Neuronal stem cell (in vitro differentiated cells): ENCODE data around the gene UHRF2.
A peak's percentile ranks its signal among the peaks of the same experiment; 100 is the strongest.

Experiments
- DNase-seq: peaks from one replicate; pipeline ENCODE4 v3.0.0-alpha.2; 2013; ENCODE audit warnings: low spot score
- H2AFZ ChIP-seq: one replicate; pipeline ENCODE4 v1.6.1; 2013; ENCODE audit warnings: mild to moderate bottlenecking, low read length, inconsistent platforms
- H2AK5ac ChIP-seq: 2 replicates; pipeline ENCODE4 v1.6.1; 2013; ENCODE audit warnings: low read depth, mild to moderate bottlenecking, inconsistent platforms, low read length, moderate library complexity, mixed read lengths
- H2BK120ac ChIP-seq: 2 replicates; pipeline ENCODE4 v1.6.1; 2013; ENCODE audit warnings: low read depth, mild to moderate bottlenecking, inconsistent platforms, low read length, moderate library complexity, mixed read lengths
- H2BK12ac ChIP-seq: one replicate; pipeline ENCODE4 v1.6.1; 2013; ENCODE audit warnings: low read length, inconsistent platforms
- H2BK15ac ChIP-seq: 2 replicates; pipeline ENCODE4 v1.6.1; 2013; ENCODE audit warnings: mild to moderate bottlenecking, low read length, inconsistent platforms, mixed read lengths
- H2BK5ac ChIP-seq: one replicate; pipeline ENCODE4 v1.6.1; 2013; ENCODE audit warnings: inconsistent platforms, mild to moderate bottlenecking, low read length, moderate library complexity
- H3K14ac ChIP-seq: one replicate; pipeline ENCODE4 v1.6.1; 2013; ENCODE audit warnings: low read length, inconsistent platforms
- H3K18ac ChIP-seq: 2 replicates; pipeline ENCODE4 v1.6.1; 2013; ENCODE audit warnings: low read length, inconsistent platforms
- H3K23ac ChIP-seq: 2 replicates; pipeline ENCODE4 v1.6.1; 2013; ENCODE audit warnings: low read depth, mild to moderate bottlenecking, mixed read lengths, low read length, inconsistent platforms; ENCODE audit not compliant: poor library complexity
- H3K27ac ChIP-seq: replicated peaks from 3 replicates; pipeline ENCODE4 v1.5.1; 2013; ENCODE audit warnings: low read length, inconsistent platforms
- H3K27me3 ChIP-seq, 3 experiments: 2 replicates each; pipeline ENCODE4 v1.6.1; 2013; ENCODE audit warnings: low read length in 3 of 3, mild to moderate bottlenecking in 2 of 3, inconsistent platforms in 1 of 3, low read depth in 1 of 3, mixed read lengths in 1 of 3, moderate library complexity in 1 of 3; ENCODE audit not compliant: control insufficient read depth in 3 of 3, insufficient read depth in 3 of 3
- H3K36me3 ChIP-seq, 2 donors: replicated peaks in 1 of 2; 2 replicates each; pipeline ENCODE4 v1.6.1; 2013; ENCODE audit warnings: low read length in 2 of 2; ENCODE audit not compliant: control insufficient read depth in 2 of 2, insufficient read depth in 2 of 2
- H3K4ac ChIP-seq: 2 replicates; pipeline ENCODE4 v1.6.1; 2013; ENCODE audit warnings: inconsistent platforms, mild to moderate bottlenecking, low read length, moderate library complexity
- H3K4me1 ChIP-seq, 2 donors: 1 replicate in 1 of 2; 2 replicates in 1 of 2; pipeline ENCODE4 v1.6.1; 2013; ENCODE audit warnings: low read length in 2 of 2, low read depth in 1 of 2; ENCODE audit not compliant: control insufficient read depth in 2 of 2, insufficient read depth in 1 of 2
- H3K4me2 ChIP-seq: one replicate; pipeline ENCODE4 v1.6.1; 2013; ENCODE audit warnings: mild to moderate bottlenecking, low read length, inconsistent platforms; ENCODE audit not compliant: insufficient read depth, poor library complexity, severe bottlenecking
- H3K4me3 ChIP-seq, 2 donors: 2 replicates each; pipeline ENCODE4 v1.5.1; 2013; ENCODE audit warnings: low read length in 2 of 2, mild to moderate bottlenecking in 2 of 2, inconsistent platforms in 1 of 2, moderate library complexity in 1 of 2
- H3K79me1 ChIP-seq: one replicate; pipeline ENCODE4 v1.6.1; 2013; ENCODE audit warnings: low read depth, mild to moderate bottlenecking, inconsistent platforms, low read length, moderate library complexity
- H3K9ac ChIP-seq: one replicate; pipeline ENCODE4 v1.6.1; 2013; ENCODE audit warnings: mild to moderate bottlenecking, low read depth, low read length, inconsistent platforms; ENCODE audit not compliant: poor library complexity
- H3K9me3 ChIP-seq, 2 donors: replicated peaks in 1 of 2; 2 replicates each; pipeline versions ENCODE3 to v1.6.1; 2013; ENCODE audit warnings: low read length in 2 of 2, mild to moderate bottlenecking in 2 of 2, inconsistent platforms in 1 of 2, low read depth in 1 of 2, mixed read lengths in 1 of 2, moderate library complexity in 1 of 2; ENCODE audit not compliant: control insufficient read depth in 2 of 2, insufficient read depth in 1 of 2
- H4K8ac ChIP-seq: one replicate; pipeline ENCODE4 v1.6.1; 2013; ENCODE audit warnings: low read depth, mild to moderate bottlenecking, inconsistent platforms, low read length, moderate library complexity
- H4K91ac ChIP-seq: one replicate; pipeline ENCODE4 v1.6.1; 2013; ENCODE audit warnings: low read length, low read depth, mild to moderate bottlenecking, inconsistent platforms; ENCODE audit not compliant: poor library complexity
- WGBS, 2 donors: extraction: QIAGEN DNeasy Blood & Tissue Kit; methylation state at CpG; one replicate each; pipeline ENCODE4 v1.1.7; 2013; ENCODE audit warnings: missing lambda C conversion rate in 2 of 2, mixed read lengths in 1 of 2; ENCODE audit not compliant: insufficient read length in 2 of 2, insufficient replicate concordance in 1 of 2; ENCODE audit errors: extremely low coverage in 2 of 2; 5-methylcytosine and 5-hydroxymethylcytosine counted together

The UHRF2 gene

DNA sequence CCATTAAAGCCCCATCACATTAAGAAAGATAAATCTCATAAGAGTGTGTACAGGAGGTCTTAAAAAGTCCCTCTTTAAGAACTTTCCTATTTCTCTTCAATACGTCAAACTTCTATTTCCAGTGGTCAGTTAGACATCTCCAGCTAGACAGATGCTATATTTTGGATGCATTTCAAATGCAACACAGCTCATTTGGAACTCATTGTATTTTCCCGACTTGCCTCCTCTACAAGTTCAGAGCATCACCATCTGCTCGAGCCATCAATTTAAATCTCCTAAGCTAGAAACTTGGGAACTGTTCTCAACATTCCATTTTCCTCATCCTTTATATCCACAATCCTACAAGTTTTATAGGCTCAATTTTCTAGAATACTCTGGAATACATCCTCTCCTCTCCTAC is 3.2 kb upstream of the UHRF2 start:
- H3K79me1 ChIP-seq = peaks cover 7% of the 10 kb centered on the region
- H2AFZ ChIP-seq = no peak overlapping the region
- no peak overlapping the region for H3K4ac ChIP-seq
- H2BK120ac ChIP-seq = no peak overlapping the region
- H3K23ac ChIP-seq = no peak overlapping the region
- no peak overlapping the region for H2BK5ac ChIP-seq
- peaks cover 0 to 8% (median 0%) of the 10 kb centered on the region in 3 experiments for H3K27me3 ChIP-seq
- H3K18ac ChIP-seq = no peak overlapping the region
- no peak overlapping the region for H3K4me2 ChIP-seq
- no peak overlapping the region for H2BK15ac ChIP-seq
- no peak overlapping the region for H3K4me3 ChIP-seq
- no peak overlapping the region for H2AK5ac ChIP-seq
- H4K91ac ChIP-seq = no peak overlapping the region
- H4K8ac ChIP-seq = no peak overlapping the region
- DNase-seq = no peak
- no peak overlapping the region for H3K27ac ChIP-seq
- H3K9me3 ChIP-seq = peaks cover 0 to 3% of the 10 kb centered on the region in 2 donors
- no peak overlapping the region for H2BK12ac ChIP-seq
- no CpG with 5 or more reads among the region's 3 CpGs for WGBS, 2 donors
- no peak overlapping the region for H3K14ac ChIP-seq
- no peaks in the 10 kb centered on the region for H3K36me3 ChIP-seq
- no peak overlapping the region for H3K9ac ChIP-seq
- H3K4me1 ChIP-seq = peaks cover 4% of the 10 kb centered on the region in 2 donors

DNA sequence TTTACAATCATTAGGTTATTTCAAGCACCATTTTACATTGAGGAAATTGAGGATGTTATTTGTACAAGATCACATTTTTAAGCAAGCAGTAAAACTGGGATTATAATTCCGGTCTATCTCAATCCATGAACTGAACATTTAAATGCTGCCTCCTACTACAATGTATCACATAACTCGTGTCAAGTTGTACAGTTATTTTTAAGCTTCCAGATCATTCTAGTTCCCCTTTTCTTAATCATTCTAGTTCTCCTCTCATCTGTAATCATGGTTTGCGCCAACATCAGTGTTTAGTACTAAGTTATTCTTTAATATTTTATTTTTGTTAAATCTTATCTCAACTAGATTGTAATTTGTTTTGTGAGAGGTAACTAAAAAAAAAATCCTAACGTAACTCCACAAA is 2.4 kb upstream of the UHRF2 start:
- no peak overlapping the region for H2BK120ac ChIP-seq
- DNase-seq = no peak
- H2BK15ac ChIP-seq = no peak overlapping the region
- no peak overlapping the region for H3K23ac ChIP-seq
- H3K18ac ChIP-seq = no peak overlapping the region
- no peak overlapping the region for H3K4me3 ChIP-seq
- peaks cover 7% of the 10 kb centered on the region for H3K79me1 ChIP-seq
- no peak overlapping the region for H4K91ac ChIP-seq
- peaks cover 0 to 6% of the 10 kb centered on the region in 2 donors for H3K36me3 ChIP-seq
- no peak overlapping the region for H3K4me2 ChIP-seq
- H3K4ac ChIP-seq = no peak overlapping the region
- no peak overlapping the region for H3K14ac ChIP-seq
- peaks cover 0 to 9% of the 10 kb centered on the region in 2 donors for H3K9me3 ChIP-seq
- H4K8ac ChIP-seq = no peak overlapping the region
- no CpG with 5 or more reads among the region's 4 CpGs for WGBS, 2 donors
- H2AFZ ChIP-seq = no peak overlapping the region
- H3K27ac ChIP-seq = no peak overlapping the region
- no peak overlapping the region for H3K9ac ChIP-seq
- H2BK12ac ChIP-seq = no peak overlapping the region
- H3K4me1 ChIP-seq = peaks cover 7% of the 10 kb centered on the region in 2 donors
- no peak overlapping the region for H2BK5ac ChIP-seq
- no peak overlapping the region for H2AK5ac ChIP-seq
- peaks cover 0 to 8% (median 0%) of the 10 kb centered on the region in 3 experiments for H3K27me3 ChIP-seq

DNA sequence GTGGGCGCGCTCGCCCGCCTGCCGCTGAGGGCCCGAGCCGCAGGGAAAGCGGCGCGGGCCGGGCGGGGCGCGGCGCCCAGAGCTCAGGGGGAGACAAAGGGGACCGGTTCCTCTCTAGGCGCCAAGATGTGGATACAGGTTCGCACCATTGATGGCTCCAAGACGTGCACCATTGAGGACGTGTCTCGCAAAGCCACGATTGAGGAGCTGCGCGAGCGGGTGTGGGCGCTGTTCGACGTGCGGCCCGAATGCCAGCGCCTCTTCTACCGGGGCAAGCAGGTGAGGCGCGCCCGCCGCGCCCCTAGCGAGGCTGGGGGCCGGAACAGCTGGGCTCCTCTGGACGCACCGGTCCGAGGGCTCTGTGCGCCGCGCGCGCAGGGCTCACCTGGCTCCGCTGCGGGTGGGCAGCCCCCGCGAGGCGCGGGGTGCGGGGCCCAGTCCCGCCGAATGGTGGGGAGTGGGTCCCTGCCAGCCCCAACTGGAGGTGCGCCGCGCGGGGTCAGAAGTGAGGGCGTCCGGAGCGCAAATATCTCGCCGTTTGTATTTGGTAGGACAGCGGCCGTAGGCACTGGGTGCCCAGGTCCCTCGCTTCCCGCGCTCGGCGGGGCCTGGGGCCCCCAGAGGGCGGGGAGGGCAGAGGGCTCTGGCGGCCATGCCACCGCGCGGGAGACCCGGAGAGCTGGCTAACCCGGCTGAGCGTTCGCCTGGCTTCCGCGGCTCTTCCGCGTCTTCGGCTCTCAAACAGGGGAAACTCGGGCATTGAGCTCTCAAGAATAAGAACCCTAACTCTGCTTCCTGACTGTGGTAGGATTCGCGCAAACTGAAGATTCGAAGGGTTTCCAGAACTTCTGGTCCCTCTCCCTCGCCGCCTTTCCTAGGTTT is 607 bp downstream of the UHRF2 start:
- peak overlapping the region; percentile 67 for H3K4me2 ChIP-seq
- H3K4me3 ChIP-seq = peak overlapping the region; percentile 85 to 100
- H3K9ac ChIP-seq = peak overlapping the region; percentile 94
- DNase-seq = peak; percentile 18
- H4K91ac ChIP-seq = no peak overlapping the region
- peak overlapping the region; percentile 71 for H2AK5ac ChIP-seq
- H2BK5ac ChIP-seq = peak overlapping the region; percentile 70
- WGBS, 2 donors = no CpG with 5 or more reads among the region's 92 CpGs
- no peak overlapping the region for H2BK15ac ChIP-seq
- H3K79me1 ChIP-seq = peaks cover 7% of the 10 kb centered on the region
- peaks cover 0 to 16% of the 10 kb centered on the region in 2 donors for H3K9me3 ChIP-seq
- peak overlapping the region; percentile 99 for H2AFZ ChIP-seq
- H2BK12ac ChIP-seq = no peak overlapping the region
- H4K8ac ChIP-seq = peak overlapping the region; percentile 7
- H3K27me3 ChIP-seq = peaks cover 0 to 3% (median 0%) of the 10 kb centered on the region in 3 experiments
- peak overlapping the region; percentile 56 for H3K27ac ChIP-seq
- H3K36me3 ChIP-seq = peaks cover 2 to 28% of the 10 kb centered on the region in 2 donors
- H3K14ac ChIP-seq = peak overlapping the region; percentile 98
- H3K23ac ChIP-seq = peak overlapping the region; percentile 75
- H3K18ac ChIP-seq = peak overlapping the region; percentile 89
- H3K4me1 ChIP-seq = peaks cover 7 to 9% of the 10 kb centered on the region in 2 donors
- H2BK120ac ChIP-seq = no peak overlapping the region
- H3K4ac ChIP-seq = no peak overlapping the region

DNA sequence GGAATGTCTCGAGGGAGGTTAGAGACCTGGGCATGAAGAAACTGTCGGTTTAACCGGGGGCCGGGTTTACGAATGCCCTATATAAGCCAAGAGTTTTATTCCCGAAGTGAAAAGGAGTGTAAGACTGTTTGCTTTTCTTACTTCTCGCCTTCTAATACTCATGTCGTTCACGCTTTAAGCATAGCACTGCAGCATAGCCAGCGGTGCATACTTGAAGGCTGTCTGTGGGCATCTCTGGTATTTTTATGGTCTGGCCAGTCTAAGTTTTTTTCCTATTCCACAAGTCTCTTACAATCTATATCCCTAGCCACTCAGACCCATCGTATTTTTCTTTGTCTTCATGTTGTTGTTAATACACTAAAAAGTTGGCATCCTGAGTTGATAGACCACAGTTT is 1.2 kb downstream of the UHRF2 start:
- no peak overlapping the region for H2BK12ac ChIP-seq
- H3K4me3 ChIP-seq = peak overlapping the region; percentile 85 to 100
- H2BK15ac ChIP-seq = no peak overlapping the region
- H3K9me3 ChIP-seq = peaks cover 0 to 16% of the 10 kb centered on the region in 2 donors
- DNase-seq = no peak
- peak overlapping the region; percentile 20 for H3K23ac ChIP-seq
- no peak overlapping the region for H4K91ac ChIP-seq
- H3K9ac ChIP-seq = peak overlapping the region; percentile 94
- H2BK120ac ChIP-seq = no peak overlapping the region
- peak overlapping the region; percentile 99 for H2AFZ ChIP-seq
- peak overlapping the region; percentile 70 for H2BK5ac ChIP-seq
- H3K4ac ChIP-seq = no peak overlapping the region
- H3K79me1 ChIP-seq = peaks cover 7% of the 10 kb centered on the region
- H3K14ac ChIP-seq = no peak overlapping the region
- peak overlapping the region; percentile 67 for H3K4me2 ChIP-seq
- H3K4me1 ChIP-seq = peaks cover 7 to 9% of the 10 kb centered on the region in 2 donors
- H3K36me3 ChIP-seq = peaks cover 2 to 33% of the 10 kb centered on the region in 2 donors
- no peak overlapping the region for H3K27ac ChIP-seq
- H4K8ac ChIP-seq = no peak overlapping the region
- no CpG with 5 or more reads among the region's 11 CpGs for WGBS, 2 donors
- H3K18ac ChIP-seq = no peak overlapping the region
- no peak overlapping the region for H2AK5ac ChIP-seq
- peaks cover 0 to 3% (median 0%) of the 10 kb centered on the region in 3 experiments for H3K27me3 ChIP-seq
